ENCODE results near the gene PDE11A. TPM values are rescaled to one million over a fixed set of nuclear protein-coding genes. Genes with fewer than 3 reads are reported as not detected.
A peak's percentile ranks its signal among the peaks of the same experiment; 100 is the strongest.
"Not testable (repeated sequence)": the region's sequence is repeated elsewhere in the genome, so short reads cannot be mapped to it uniquely, and the experiment has no call there.

Gene PDE11A
- polyA plus RNA-seq, 6 donors from 2014 or later = not detected

- peaks cover 0 to 4% (median 0%) of the 10 kb centered on the region in 7 donors for H3K9me3 Mint-ChIP-seq
- H3K36me3 Mint-ChIP-seq = no peaks in the 10 kb centered on the region
These were observed 28.9 kb upstream of the PDE11A start for GRCh38 chr2:178101321-178102079.

GRCh38 chr2:178093471-178093870 lies 20.9 kb upstream of the PDE11A start:
- no peak overlapping the region for H3K27ac Mint-ChIP-seq
- H3K9me3 Mint-ChIP-seq = peaks cover 0 to 6% (median 4%) of the 10 kb centered on the region in 7 donors
- H3K4me3 Mint-ChIP-seq = no peak overlapping the region

More at GRCh38 chr2:178101321-178102079, 28.9 kb upstream of the PDE11A start:
- no peak overlapping the region for H3K4me3 Mint-ChIP-seq
- ATAC-seq (ENCODE audit: low read depth in 2 of 2) (no peak), DNase-seq (no peak)
- H3K27ac Mint-ChIP-seq = no peak overlapping the region
- no peaks in the 10 kb centered on the region for H3K4me1 Mint-ChIP-seq
- H3K27me3 Mint-ChIP-seq = peaks cover 2 to 5% (median 4%) of the 10 kb centered on the region in 3 donors

GRCh38 chr2:178088774-178089270 lies 16.2 kb upstream of the PDE11A start:
- H3K27ac Mint-ChIP-seq = peak overlapping the region in 1 of 6 donors; percentile 49
- no peak for ATAC-seq (ENCODE audit: low read depth in 2 of 2)
- H3K9me3 Mint-ChIP-seq = no peaks in the 10 kb centered on the region
- H3K4me3 Mint-ChIP-seq = no peak overlapping the region
- H3K27me3 Mint-ChIP-seq = peaks cover 9 to 18% (median 11%) of the 10 kb centered on the region in 3 donors
- H3K4me1 Mint-ChIP-seq = no peaks in the 10 kb centered on the region
- no peaks in the 10 kb centered on the region for H3K36me3 Mint-ChIP-seq
- DNase-seq = no peak

More at GRCh38 chr2:178093471-178093870, 20.9 kb upstream of the PDE11A start:
- peaks cover 5 to 14% (median 14%) of the 10 kb centered on the region in 3 donors for H3K27me3 Mint-ChIP-seq
- no peaks in the 10 kb centered on the region for H3K36me3 Mint-ChIP-seq
- ATAC-seq (ENCODE audit: low read depth in 2 of 2) (no peak), DNase-seq (no peak)
- no peaks in the 10 kb centered on the region for H3K4me1 Mint-ChIP-seq

- no peak overlapping the region for H3K4me3 Mint-ChIP-seq
These were observed 11.7 kb upstream of the PDE11A start for GRCh38 chr2:178084273-178084672.

GRCh38 chr2:178082408-178083045 lies 9.9 kb upstream of the PDE11A start:
- H3K27ac Mint-ChIP-seq = no peak overlapping the region
- no peaks in the 10 kb centered on the region for H3K4me1 Mint-ChIP-seq

More at GRCh38 chr2:178084273-178084672, 11.7 kb upstream of the PDE11A start:
- Mint-ChIP-seq H3K4me1 (no peaks in the 10 kb centered on the region), H3K27me3 (peaks cover 9 to 20% (median 11%) of the 10 kb centered on the region in 3 donors), H3K9me3 (peaks cover 0 to 6% (median 1%) of the 10 kb centered on the region in 7 donors), H3K36me3 (no peaks in the 10 kb centered on the region), H3K27ac (no peak overlapping the region)
- no peak for DNase-seq
- no peak for ATAC-seq (ENCODE audit: low read depth in 2 of 2)

GRCh38 chr2:178079279-178079678 lies 6.7 kb upstream of the PDE11A start:
- not testable (repeated sequence) for ATAC-seq (ENCODE audit: low read depth in 2 of 2); H3K4me3 Mint-ChIP-seq; H3K36me3 Mint-ChIP-seq; DNase-seq; H3K27ac Mint-ChIP-seq; H3K9me3 Mint-ChIP-seq; H3K4me1 Mint-ChIP-seq
- H3K27me3 Mint-ChIP-seq = peaks cover 18 to 31% (median 26%) of the 10 kb centered on the region in 3 donors

More at GRCh38 chr2:178082408-178083045, 9.9 kb upstream of the PDE11A start:
- peaks cover 12 to 21% (median 18%) of the 10 kb centered on the region in 3 donors for H3K27me3 Mint-ChIP-seq
- peaks cover 0 to 6% (median 4%) of the 10 kb centered on the region in 7 donors for H3K9me3 Mint-ChIP-seq
- no peaks in the 10 kb centered on the region for H3K36me3 Mint-ChIP-seq
- DNase-seq (no peak), ATAC-seq (ENCODE audit: low read depth in 2 of 2) (no peak)
- H3K4me3 Mint-ChIP-seq = no peak overlapping the region

GRCh38 chr2:178076130-178076529 lies 3.6 kb upstream of the PDE11A start:
- peaks cover 0 to 11% (median 6%) of the 10 kb centered on the region in 3 donors for H3K4me1 Mint-ChIP-seq
- DNase-seq = no peak
- H3K27ac Mint-ChIP-seq = no peak overlapping the region
- H3K9me3 Mint-ChIP-seq = peaks cover 0 to 9% (median 4%) of the 10 kb centered on the region in 7 donors
- no peak overlapping the region for H3K4me3 Mint-ChIP-seq
- no peak for ATAC-seq (ENCODE audit: low read depth in 2 of 2)
- peaks cover 40 to 56% (median 46%) of the 10 kb centered on the region in 3 donors for H3K27me3 Mint-ChIP-seq
- H3K36me3 Mint-ChIP-seq = no peaks in the 10 kb centered on the region

GRCh38 chr2:178075006-178075326 lies 2.4 kb upstream of the PDE11A start:
- H3K9me3 Mint-ChIP-seq = peaks cover 0 to 9% (median 3%) of the 10 kb centered on the region in 7 donors
- H3K4me1 Mint-ChIP-seq = peaks cover 0 to 11% (median 6%) of the 10 kb centered on the region in 3 donors
- H3K4me3 Mint-ChIP-seq = no peak overlapping the region
- H3K27ac Mint-ChIP-seq = no peak overlapping the region
- ATAC-seq (ENCODE audit: low read depth in 2 of 2) (no peak), DNase-seq (no peak)
- H3K36me3 Mint-ChIP-seq = no peaks in the 10 kb centered on the region
- peaks cover 45 to 63% (median 51%) of the 10 kb centered on the region in 3 donors for H3K27me3 Mint-ChIP-seq

GRCh38 chr2:178074123-178075005 lies 1.8 kb upstream of the PDE11A start:
- peaks cover 0 to 11% (median 6%) of the 10 kb centered on the region in 3 donors for H3K4me1 Mint-ChIP-seq
- H3K36me3 Mint-ChIP-seq = no peaks in the 10 kb centered on the region
- DNase-seq (no peak), ATAC-seq (ENCODE audit: low read depth in 2 of 2) (no peak)
- H3K9me3 Mint-ChIP-seq = peaks cover 0 to 8% (median 3%) of the 10 kb centered on the region in 7 donors
- H3K4me3 Mint-ChIP-seq = no peak overlapping the region
- no peak overlapping the region for H3K27ac Mint-ChIP-seq
- peaks cover 44 to 63% (median 51%) of the 10 kb centered on the region in 3 donors for H3K27me3 Mint-ChIP-seq

GRCh38 chr2:178072000-178072382 lies 586 bp downstream of the PDE11A start:
- Mint-ChIP-seq H3K9me3 (peaks cover 0 to 9% (median 0%) of the 10 kb centered on the region in 7 donors), H3K36me3 (no peaks in the 10 kb centered on the region), H3K27me3 (peaks cover 49 to 64% (median 54%) of the 10 kb centered on the region in 3 donors), H3K4me1 (peaks cover 0 to 11% (median 6%) of the 10 kb centered on the region in 3 donors), H3K27ac (no peak overlapping the region), H3K4me3 (peak overlapping the region in 1 of 8 donors; percentile 27)
- DNase-seq (no peak), ATAC-seq (ENCODE audit: low read depth in 2 of 2) (no peak)

GRCh38 chr2:178070824-178071223 lies 1.8 kb downstream of the PDE11A start:
- Mint-ChIP-seq H3K9me3 (peaks cover 0 to 9% (median 0%) of the 10 kb centered on the region in 7 donors), H3K36me3 (no peaks in the 10 kb centered on the region), H3K4me1 (peaks cover 0 to 11% (median 6%) of the 10 kb centered on the region in 3 donors), H3K4me3 (peak overlapping the region in 1 of 8 donors; percentile 1), H3K27ac (no peak overlapping the region), H3K27me3 (peaks cover 47 to 64% (median 54%) of the 10 kb centered on the region in 3 donors)
- ATAC-seq (ENCODE audit: low read depth in 2 of 2) = no peak
- no peak for DNase-seq

- H3K27me3 Mint-ChIP-seq = peaks cover 39 to 56% (median 47%) of the 10 kb centered on the region in 3 donors
- H3K9me3 Mint-ChIP-seq = peaks cover 0 to 7% (median 0%) of the 10 kb centered on the region in 7 donors
- no peak for ATAC-seq (ENCODE audit: low read depth in 2 of 2)
- no peak overlapping the region for H3K4me3 Mint-ChIP-seq
- H3K36me3 Mint-ChIP-seq = no peaks in the 10 kb centered on the region
- no peak for DNase-seq
- peaks cover 0 to 11% (median 6%) of the 10 kb centered on the region in 3 donors for H3K4me1 Mint-ChIP-seq
- H3K27ac Mint-ChIP-seq = no peak overlapping the region
These were observed 3.0 kb downstream of the PDE11A start for GRCh38 chr2:178069551-178069950.

Measured in naive B cell (primary cell).